ENCODE measurements around the gene YEATS2.

YEATS2 gene

GRCh38 chr3:183811638-183812037, 114.0 kb downstream of the YEATS2 start:
- ChIA-PET CTCF (no interaction called here), POLR2A (no interaction called here)
- no peak for TF ChIP-seq ZNF777 (tag by site-specific recombination; IDR thresholded peaks at IDR 0.05; ENCODE audit: borderline replicate concordance)
- TF ChIP-seq ZNF174 (tag by site-specific recombination; IDR thresholded peaks at IDR 0.05): no peak
- no peak for TF ChIP-seq ZNF701 (tag by site-specific recombination; IDR thresholded peaks at IDR 0.05)
- no peak for TF ChIP-seq ZNF140 (tag by site-specific recombination; IDR thresholded peaks at IDR 0.05)
- TF ChIP-seq GLIS1 (tag by site-specific recombination; IDR thresholded peaks at IDR 0.05): no peak
- TF ChIP-seq, protein P1, sequence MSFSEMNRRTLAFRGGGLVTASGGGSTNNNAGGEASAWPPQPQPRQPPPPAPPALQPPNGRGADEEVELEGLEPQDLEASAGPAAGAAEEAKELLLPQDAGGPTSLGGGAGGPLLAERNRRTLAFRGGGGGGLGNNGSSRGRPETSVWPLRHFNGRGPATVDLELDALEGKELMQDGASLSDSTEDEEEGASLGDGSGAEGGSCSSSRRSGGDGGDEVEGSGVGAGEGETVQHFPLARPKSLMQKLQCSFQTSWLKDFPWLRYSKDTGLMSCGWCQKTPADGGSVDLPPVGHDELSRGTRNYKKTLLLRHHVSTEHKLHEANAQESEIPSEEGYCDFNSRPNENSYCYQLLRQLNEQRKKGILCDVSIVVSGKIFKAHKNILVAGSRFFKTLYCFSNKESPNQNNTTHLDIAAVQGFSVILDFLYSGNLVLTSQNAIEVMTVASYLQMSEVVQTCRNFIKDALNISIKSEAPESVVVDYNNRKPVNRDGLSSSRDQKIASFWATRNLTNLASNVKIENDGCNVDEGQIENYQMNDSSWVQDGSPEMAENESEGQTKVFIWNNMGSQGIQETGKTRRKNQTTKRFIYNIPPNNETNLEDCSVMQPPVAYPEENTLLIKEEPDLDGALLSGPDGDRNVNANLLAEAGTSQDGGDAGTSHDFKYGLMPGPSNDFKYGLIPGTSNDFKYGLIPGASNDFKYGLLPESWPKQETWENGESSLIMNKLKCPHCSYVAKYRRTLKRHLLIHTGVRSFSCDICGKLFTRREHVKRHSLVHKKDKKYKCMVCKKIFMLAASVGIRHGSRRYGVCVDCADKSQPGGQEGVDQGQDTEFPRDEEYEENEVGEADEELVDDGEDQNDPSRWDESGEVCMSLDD (tag by site-specific recombination; IDR thresholded peaks at IDR 0.05): no peak
- TF ChIP-seq ZNF133 (tag by site-specific recombination; IDR thresholded peaks at IDR 0.05): no peak
- TF ChIP-seq ZNF488 (tag by site-specific recombination; IDR thresholded peaks at IDR 0.05): no peak
- no peak for TF ChIP-seq BCL11B (tag by site-specific recombination; IDR thresholded peaks at IDR 0.05; ENCODE audit: low read depth)
- Histone ChIP-seq H3K9me3 (ENCODE audit: control insufficient read depth, insufficient read depth, low read depth, low read length) (no peaks in the 10 kb centered on the region), H3K4me1 (ENCODE audit: control insufficient read depth, insufficient read depth, low read length) (no peaks in the 10 kb centered on the region), H3K36me3 (ENCODE audit: control insufficient read depth in 2 of 2, insufficient read depth in 1 of 2, low read length in 2 of 2) (peaks cover 0 to 82% of the 10 kb centered on the region in 2 experiments; a peak in 2 of 3 replicates), H3K27ac (ENCODE audit: extremely low read depth, low read depth, low read length) (no peak overlapping the region), H3K4me3 (ENCODE audit: low read depth, low read length) (no peak overlapping the region)

DNA sequence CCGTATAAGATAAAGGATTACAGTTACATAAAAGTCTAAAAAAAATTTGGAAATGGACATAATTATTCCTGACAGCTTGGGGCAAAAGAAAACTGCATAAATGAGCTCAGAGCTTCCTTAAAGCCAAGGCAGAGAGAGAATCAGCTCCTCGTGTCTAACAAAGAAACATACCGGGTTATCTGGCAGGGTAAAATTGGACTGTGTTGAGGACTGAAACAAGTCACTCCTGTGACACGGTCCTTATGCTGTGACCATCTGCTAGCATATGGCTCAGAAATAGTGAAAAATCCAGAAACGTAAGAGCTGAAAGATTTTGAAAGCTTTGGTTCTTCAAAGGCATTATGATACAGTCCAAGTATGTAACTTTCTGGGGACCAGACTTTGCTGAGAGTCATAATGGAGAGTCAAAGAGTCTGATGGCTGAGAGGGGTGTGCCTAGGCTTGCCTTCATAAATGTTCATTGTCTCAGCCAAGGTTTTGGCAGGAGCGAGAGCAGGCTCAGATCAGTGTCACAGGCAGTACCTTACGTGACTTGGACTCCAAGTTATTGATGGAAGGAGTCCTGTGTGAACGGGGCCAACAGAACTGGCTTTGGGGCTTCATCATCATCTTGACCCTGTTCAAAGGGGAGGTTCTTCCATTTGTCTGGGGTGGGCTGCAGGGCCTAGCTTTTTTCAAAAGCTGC, 115.3 kb downstream of the YEATS2 start:
- peak overlapping the region; percentile 8; the same call in 1 of the 2 replicates for H3K27ac ChIP-seq (ENCODE audit: extremely low read depth, low read depth, low read length)
- no peaks in the 10 kb centered on the region for H3K4me1 ChIP-seq (ENCODE audit: control insufficient read depth, insufficient read depth, low read length)
- POLR2A ChIA-PET: no interaction called here
- CTCF ChIA-PET: no interaction called here
- H3K36me3 ChIP-seq (ENCODE audit: control insufficient read depth in 2 of 2, insufficient read depth in 1 of 2, low read length in 2 of 2): peaks cover 0 to 80% of the 10 kb centered on the region in 2 experiments; a peak in 2 of 3 replicates
- no peak overlapping the region for H3K4me3 ChIP-seq (ENCODE audit: low read depth, low read length)
- no peaks in the 10 kb centered on the region for H3K9me3 ChIP-seq (ENCODE audit: control insufficient read depth, insufficient read depth, low read depth, low read length)
- TF ChIP-seq ZNF571 (tag by site-specific recombination; IDR thresholded peaks at IDR 0.05) (no peak), ZNF843 (tag by site-specific recombination; IDR thresholded peaks at IDR 0.05) (no peak), ZNF639 (tag by site-specific recombination; IDR thresholded peaks at IDR 0.05) (no peak), ZNF174 (tag by site-specific recombination; IDR thresholded peaks at IDR 0.05) (no peak), ZNF776 (tag by site-specific recombination; IDR thresholded peaks at IDR 0.05; ENCODE audit: borderline replicate concordance) (no peak), REST (tag by site-specific recombination; IDR thresholded peaks at IDR 0.05) (no peak), ZNF426 (tag by site-specific recombination; IDR thresholded peaks at IDR 0.05) (no peak), YY2 (tag by site-specific recombination; IDR thresholded peaks at IDR 0.05) (no peak), PRDM2 (tag by site-specific recombination; IDR thresholded peaks at IDR 0.05; ENCODE audit: borderline replicate concordance) (no peak), ZFP3 (tag by site-specific recombination; IDR thresholded peaks at IDR 0.05; ENCODE audit: low read depth) (no peak), ZNF366 (tag by site-specific recombination; conservative IDR thresholded peaks at IDR 0.05) (no peak)
